HG03457 (cell line): ENCODE data around the gene WNT11.

Experiments
- ATAC-seq: cut with Tn5 transposase; IDR thresholded peaks from one replicate; pipeline ENCODE4 v1.9.1; 2021; ENCODE audit warnings: moderate number of reproducible peaks; ENCODE audit not compliant: unreplicated experiment

WNT11 gene

DNA sequence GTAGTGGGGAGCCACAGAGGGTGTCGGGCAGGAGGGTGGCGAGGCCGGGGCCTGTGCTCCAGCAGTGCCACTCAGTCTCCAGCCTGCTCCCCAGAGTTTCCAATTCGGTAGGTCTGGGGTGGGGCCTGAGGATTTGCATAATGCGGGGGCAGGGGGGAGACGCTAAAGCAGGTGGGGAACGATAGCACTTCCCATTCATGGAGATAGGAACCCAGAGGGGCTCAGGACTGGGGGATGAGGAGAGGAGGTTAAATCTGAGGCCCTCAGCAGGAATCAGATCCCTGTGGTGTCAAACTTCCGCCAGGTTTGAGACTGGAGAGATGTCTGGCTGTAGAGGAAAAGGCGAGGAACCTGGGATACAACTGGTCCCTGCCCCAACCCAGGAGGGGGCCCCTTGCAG is 29.8 kb downstream of the WNT11 start:
- ATAC-seq, result no peak

- ATAC-seq, result no peak
Measured at GRCh38 chr11:76175783-76176182, 30.5 kb downstream of the WNT11 start.

DNA sequence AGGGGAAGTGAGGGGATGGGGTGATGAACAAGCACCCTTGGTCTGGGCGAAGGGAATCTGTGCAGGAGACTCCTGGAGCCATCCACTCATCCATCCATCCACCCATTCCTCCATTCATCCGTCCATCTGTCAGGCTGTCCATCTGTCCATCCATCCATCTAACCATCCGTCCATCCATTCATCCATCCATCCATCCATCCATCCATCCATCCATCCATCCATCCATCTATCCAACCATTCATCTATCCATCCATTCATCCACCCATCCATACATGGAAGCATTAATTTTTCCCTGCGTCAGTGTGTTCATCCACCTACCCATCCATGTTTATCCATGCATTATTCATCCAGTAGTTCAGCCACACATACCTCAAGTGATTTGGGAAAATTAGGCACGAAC is 32.0 kb downstream of the WNT11 start:
- ATAC-seq, result no peak

DNA sequence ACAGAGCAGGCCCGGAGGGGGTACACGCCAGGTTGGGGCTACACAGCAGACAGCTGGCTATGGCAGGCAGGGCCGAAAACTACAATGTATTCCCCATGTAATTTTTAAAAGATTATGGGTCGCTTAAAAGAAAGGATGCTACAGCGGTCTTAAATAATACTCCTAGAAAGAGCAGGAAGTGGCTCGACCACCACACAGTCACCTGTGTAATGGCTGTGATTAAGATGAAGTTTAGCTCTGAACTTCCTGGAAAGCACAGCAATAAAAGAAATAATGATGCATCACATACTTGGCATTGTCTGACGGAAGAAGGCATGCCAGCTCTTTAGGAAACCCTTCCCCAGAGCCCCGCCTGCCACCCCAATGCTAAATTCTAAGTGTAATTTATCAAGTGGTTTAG is 32.6 kb downstream of the WNT11 start:
- ATAC-seq, result no peak

- no peak for ATAC-seq
Measured at GRCh38 chr11:76172583-76172982, 33.7 kb downstream of the WNT11 start.

- no peak for ATAC-seq
Measured at GRCh38 chr11:76170468-76170867, 35.8 kb downstream of the WNT11 start.

DNA sequence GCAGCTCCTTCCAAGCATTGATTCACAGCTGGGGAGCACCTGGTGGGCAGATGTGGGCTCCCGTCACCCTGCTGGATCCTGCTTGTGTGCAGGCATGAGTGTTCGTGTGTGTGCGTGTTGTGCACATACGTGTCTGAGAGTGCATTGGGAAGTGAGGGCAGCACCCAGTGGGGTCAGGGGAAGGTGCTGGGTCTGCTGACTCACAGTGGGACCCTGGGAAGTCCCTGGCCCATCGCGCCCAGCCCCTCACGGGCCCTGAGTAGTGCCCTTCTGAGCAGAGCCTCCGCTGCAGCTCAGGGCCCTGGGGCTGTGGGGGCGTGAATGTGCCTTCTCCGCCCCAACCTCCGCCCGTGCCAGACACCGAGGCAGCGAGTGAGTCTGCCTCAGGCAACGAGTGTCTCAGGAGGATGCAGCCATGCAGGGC is 36.8 kb downstream of the WNT11 start:
- no peak for ATAC-seq

DNA sequence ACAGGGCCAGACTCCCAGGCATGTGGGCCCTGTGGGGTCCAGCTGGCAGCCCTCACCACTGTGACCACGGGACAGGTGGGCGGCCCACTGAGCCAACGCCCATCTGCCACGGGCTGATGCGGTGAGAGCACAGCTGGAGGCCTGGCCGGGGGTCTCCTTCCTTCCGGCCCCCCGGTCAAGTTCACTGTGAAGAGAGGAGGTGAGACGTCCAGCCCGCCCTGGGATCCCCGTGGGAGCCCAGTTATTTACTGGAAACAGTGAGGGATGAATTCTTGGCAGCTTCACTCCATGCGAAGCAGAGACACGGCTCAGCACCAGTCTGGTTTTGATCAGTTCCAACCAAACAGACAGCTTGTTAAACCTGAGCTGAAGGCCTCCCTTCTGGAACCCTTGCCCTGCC is 38.7 kb downstream of the WNT11 start:
- no peak for ATAC-seq

DNA sequence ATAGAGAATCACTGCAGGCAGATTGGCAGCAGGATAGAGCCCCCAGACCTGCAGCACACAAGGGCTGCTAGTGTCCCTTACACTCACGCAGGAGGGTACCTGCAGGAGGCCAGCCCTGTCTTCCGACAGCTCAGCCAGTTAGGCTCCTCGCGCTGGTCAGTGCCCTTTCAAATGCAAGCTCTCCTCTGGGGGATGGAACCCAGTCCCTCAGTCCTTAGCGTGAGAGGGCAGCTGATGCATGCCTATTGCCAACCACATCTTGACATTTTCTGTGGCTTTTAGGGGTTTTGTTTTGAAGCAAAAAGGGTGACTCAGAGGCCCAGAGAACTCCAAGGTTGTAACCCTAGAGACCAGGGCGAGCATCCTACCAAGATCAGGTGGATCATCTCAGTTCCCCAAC is 40.0 kb downstream of the WNT11 start:
- no peak for ATAC-seq

- ATAC-seq, result no peak
Measured at GRCh38 chr11:76164861-76165751, 41.2 kb downstream of the WNT11 start.

GRCh38 chr11:76164081-76164480 is 42.2 kb downstream of the WNT11 start:
- no peak for ATAC-seq

GRCh38 chr11:76163289-76163880 is 42.9 kb downstream of the WNT11 start:
- ATAC-seq, result no peak

DNA sequence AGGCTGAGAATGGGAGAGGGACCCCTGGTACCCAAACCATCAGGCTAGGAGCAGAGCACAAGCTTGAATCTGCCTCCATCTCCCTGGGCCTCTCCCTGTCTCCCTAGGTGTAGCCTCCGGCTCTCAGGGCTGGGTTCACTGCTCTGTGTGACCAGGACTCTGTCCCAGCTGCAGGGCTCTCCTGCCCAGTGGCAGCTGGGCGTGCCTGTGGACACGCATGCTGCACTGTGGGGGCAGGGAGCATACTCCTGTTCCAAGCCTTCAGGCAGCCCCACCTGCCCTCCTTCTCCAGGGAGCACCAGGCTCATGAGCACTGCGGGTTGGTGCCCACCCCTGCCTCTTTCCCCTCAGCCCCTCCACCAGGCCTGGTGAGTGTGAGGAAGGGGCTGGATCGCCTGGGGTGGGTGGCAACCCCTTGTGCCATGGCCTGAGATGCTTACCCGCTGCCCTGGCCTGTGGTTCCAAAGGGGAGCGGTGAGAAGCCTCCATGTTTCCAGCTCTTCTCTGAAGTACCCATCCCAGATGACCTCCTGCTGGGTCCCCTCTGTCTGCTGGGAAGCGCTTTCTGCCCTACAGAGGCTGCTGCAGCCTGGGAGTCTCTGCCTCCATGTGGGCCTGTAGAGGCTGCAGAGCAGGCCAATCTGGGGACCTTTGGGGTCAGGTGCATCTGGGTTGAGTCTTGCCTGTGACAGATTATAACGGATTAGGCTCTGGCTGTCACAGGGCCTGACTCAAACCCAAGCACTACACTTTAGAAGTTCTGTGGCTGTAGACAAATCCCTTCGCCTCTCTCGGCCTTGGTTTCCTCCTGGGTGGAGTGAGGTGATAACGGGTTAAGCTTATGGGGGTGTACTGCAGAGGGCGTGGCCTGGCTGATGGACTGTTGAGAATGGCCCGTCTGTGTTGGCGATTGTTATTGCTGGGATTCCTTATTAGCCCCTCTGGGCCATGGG is 43.7 kb downstream of the WNT11 start:
- no peak for ATAC-seq

- no peak for ATAC-seq
Measured at GRCh38 chr11:76161261-76161961, 44.9 kb downstream of the WNT11 start.

- no peak for ATAC-seq
Measured at GRCh38 chr11:76160856-76161255, 45.4 kb downstream of the WNT11 start.

GRCh38 chr11:76159983-76160661 is 46.2 kb downstream of the WNT11 start:
- no peak for ATAC-seq

GRCh38 chr11:76159303-76159937 is 46.9 kb downstream of the WNT11 start:
- no peak for ATAC-seq

- no peak for ATAC-seq
Measured at GRCh38 chr11:76158394-76159302, 47.7 kb downstream of the WNT11 start.

- ATAC-seq, result no peak
Measured at GRCh38 chr11:76157891-76158290, 48.4 kb downstream of the WNT11 start.
